Activated effector memory CD4-positive, alpha-beta T cell treated with Interleukin-2 at 50 U/mL for 16 hours (primary cell): ENCODE data around the gene PCYT1B.
"Not testable (repeated sequence)": the region's sequence is repeated elsewhere in the genome, so short reads cannot be mapped to it uniquely, and the experiment has no call there.

Experiments
- DNase-seq: peaks from one replicate; pipeline ENCODE4 v3.0.0-alpha.2; 2020

Gene PCYT1B

GRCh38 chrX:24643116-24643515, 4.0 kb downstream of the PCYT1B start:
- no peak for DNase-seq

- DNase-seq, result no peak
These were observed 17.4 kb downstream of the PCYT1B start for GRCh38 chrX:24629701-24630100.

- no peak for DNase-seq
These were observed 27.5 kb downstream of the PCYT1B start for GRCh38 chrX:24619647-24620046.

GRCh38 chrX:24610516-24610915, 36.6 kb downstream of the PCYT1B start:
- DNase-seq, result no peak

- no peak for DNase-seq
These were observed 39.5 kb downstream of the PCYT1B start for GRCh38 chrX:24607616-24608015.

GRCh38 chrX:24605941-24606340, 41.2 kb downstream of the PCYT1B start:
- DNase-seq, result not testable (repeated sequence)

- DNase-seq, result no peak
These were observed 44.0 kb downstream of the PCYT1B start for GRCh38 chrX:24603191-24603590.

GRCh38 chrX:24601858-24602257, 45.3 kb downstream of the PCYT1B start:
- no peak for DNase-seq

GRCh38 chrX:24594501-24594900, 52.6 kb downstream of the PCYT1B start:
- DNase-seq, result no peak

- DNase-seq, result no peak
These were observed 57.0 kb downstream of the PCYT1B start for GRCh38 chrX:24590111-24590510.

- no peak for DNase-seq
These were observed 70.1 kb downstream of the PCYT1B start for GRCh38 chrX:24577091-24577490.

- no peak for DNase-seq
These were observed 71.7 kb downstream of the PCYT1B start for GRCh38 chrX:24575496-24575895.

- no peak for DNase-seq
These were observed 72.4 kb downstream of the PCYT1B start for GRCh38 chrX:24574743-24575142.

GRCh38 chrX:24567169-24567568, 80.0 kb downstream of the PCYT1B start:
- DNase-seq, result no peak

- no peak for DNase-seq
These were observed 80.9 kb downstream of the PCYT1B start for GRCh38 chrX:24566240-24566639.

- DNase-seq, result no peak
These were observed 83.7 kb downstream of the PCYT1B start for GRCh38 chrX:24563291-24564010.

- DNase-seq, result no peak
These were observed 86.0 kb downstream of the PCYT1B start for GRCh38 chrX:24561121-24561520.

GRCh38 chrX:24553011-24553410, 94.1 kb downstream of the PCYT1B start:
- DNase-seq, result no peak

GRCh38 chrX:24550166-24550565, 97.0 kb downstream of the PCYT1B start:
- DNase-seq, result no peak

- DNase-seq, result no peak
These were observed 99.2 kb downstream of the PCYT1B start for GRCh38 chrX:24547961-24548360.

GRCh38 chrX:24542756-24543155, 104.4 kb downstream of the PCYT1B start:
- no peak for DNase-seq

- DNase-seq, result no peak
These were observed 110.6 kb downstream of the PCYT1B start for GRCh38 chrX:24536551-24536950.

GRCh38 chrX:24528605-24529004, 118.5 kb downstream of the PCYT1B start:
- no peak for DNase-seq

GRCh38 chrX:24526616-24527015, 120.5 kb downstream of the PCYT1B start:
- DNase-seq, result no peak

- no peak for DNase-seq
These were observed 121.7 kb downstream of the PCYT1B start for GRCh38 chrX:24525455-24525854.
